HG03060 (cell line): Measurements from ENCODE around the gene ROBO1.
"Not testable (repeated sequence)": the region's sequence is repeated elsewhere in the genome, so short reads cannot be mapped to it uniquely, and the experiment has no call there.

Source experiments
- ATAC-seq: cut with Tn5 transposase; IDR thresholded peaks from one replicate; pipeline ENCODE4 v1.9.1; 2021; ENCODE audit warnings: low read depth, moderate number of reproducible peaks; ENCODE audit not compliant: unreplicated experiment

Gene ROBO1

GRCh38 chr3:79767905-79768267 lies at the start of gene ROBO1:
TSS of gene ROBO1 (minus strand) at chr3:79767998.
- ATAC-seq: no peak

- no peak for ATAC-seq
Observed at GRCh38 chr3:79817224-79817623, 49.4 kb upstream of the ROBO1 start.

GRCh38 chr3:79815478-79815877 lies 47.7 kb upstream of the ROBO1 start:
- ATAC-seq: no peak

- ATAC-seq: no peak
Observed at GRCh38 chr3:79810581-79810980, 42.8 kb upstream of the ROBO1 start.

GRCh38 chr3:79810092-79810491 lies 42.3 kb upstream of the ROBO1 start:
- no peak for ATAC-seq

- no peak for ATAC-seq
Observed at GRCh38 chr3:79809106-79809505, 41.3 kb upstream of the ROBO1 start.

- ATAC-seq: no peak
Observed at GRCh38 chr3:79808515-79808914, 40.7 kb upstream of the ROBO1 start.

GRCh38 chr3:79790177-79790576 lies 22.4 kb upstream of the ROBO1 start:
- ATAC-seq: not testable (repeated sequence)

- no peak for ATAC-seq
Observed at GRCh38 chr3:79773291-79773690, 5.5 kb upstream of the ROBO1 start.

GRCh38 chr3:79769229-79769628 lies 1.4 kb upstream of the ROBO1 start:
- ATAC-seq: no peak

GRCh38 chr3:79767194-79767904 lies 449 bp downstream of the ROBO1 start:
- ATAC-seq: no peak

GRCh38 chr3:79766496-79767193 lies 1.2 kb downstream of the ROBO1 start:
- no peak for ATAC-seq

- no peak for ATAC-seq
Observed at GRCh38 chr3:79765911-79766310, 1.9 kb downstream of the ROBO1 start.

- no peak for ATAC-seq
Observed at GRCh38 chr3:79761441-79761840, 6.4 kb downstream of the ROBO1 start.

- no peak for ATAC-seq
Observed at GRCh38 chr3:79751703-79752102, 16.1 kb downstream of the ROBO1 start.

GRCh38 chr3:79737530-79737929 lies 30.3 kb downstream of the ROBO1 start:
- ATAC-seq: no peak

- no peak for ATAC-seq
Observed at GRCh38 chr3:79729096-79729495, 38.7 kb downstream of the ROBO1 start.

- no peak for ATAC-seq
Observed at GRCh38 chr3:79726786-79727185, 41.0 kb downstream of the ROBO1 start.

GRCh38 chr3:79724206-79724605 lies 43.6 kb downstream of the ROBO1 start:
- ATAC-seq: no peak

- ATAC-seq: no peak
Observed at GRCh38 chr3:79690072-79690471, 77.7 kb downstream of the ROBO1 start.

- no peak for ATAC-seq
Observed at GRCh38 chr3:79685108-79685507, 82.7 kb downstream of the ROBO1 start.

GRCh38 chr3:79684041-79684440 lies 83.8 kb downstream of the ROBO1 start:
- no peak for ATAC-seq
